ENCODE data around the gene SPINK7. TPM values are rescaled to one million over a fixed set of nuclear protein-coding genes. Genes with fewer than 3 reads are reported as not detected.

Gene SPINK7
- total RNA-seq, 1 experiment from 2014 or later = not detected

GRCh38 chr5:148297731-148298130, 14.5 kb upstream of the SPINK7 start:
- Histone ChIP-seq H3K36me3 (ENCODE audit: control insufficient read depth in 1 of 2, insufficient read depth in 2 of 2, low read length in 2 of 2) (no peaks in the 10 kb centered on the region), H3K27me3 (ENCODE audit: insufficient read depth, low read length) (peaks cover 4% of the 10 kb centered on the region; the same call in 1 of the 2 replicates), H3K9me2 (ENCODE audit: insufficient read depth) (no peaks in the 10 kb centered on the region), H3K9ac (ENCODE audit: low read length) (no peak overlapping the region), H3K4me2 (ENCODE audit: low read length) (no peak overlapping the region), H3K79me2 (ENCODE audit: insufficient read depth, low read length) (no peaks in the 10 kb centered on the region), H4K20me1 (ENCODE audit: insufficient read depth) (no peaks in the 10 kb centered on the region), H2AFZ (ENCODE audit: low read depth, low read length, poor library complexity, severe bottlenecking) (no peak overlapping the region), H3K9me3 (ENCODE audit: control insufficient read depth in 1 of 2, insufficient read depth in 1 of 2, low read depth in 1 of 2, low read length in 2 of 2) (no peaks in the 10 kb centered on the region), H3K4me1 (ENCODE audit: control insufficient read depth in 1 of 2, insufficient read depth in 2 of 2, low read length in 2 of 2) (no peaks in the 10 kb centered on the region), H3K27ac (ENCODE audit: low read depth, low read length) (no peak overlapping the region), H3K4me3 (replicated peaks in 1 of 2; ENCODE audit: low read depth in 1 of 2, low read length in 2 of 2) (no peak overlapping the region)
- intact Hi-C loops (cut with micrococcal nuclease) = no loop called here
- RAD21 ChIA-PET (ENCODE audit: low non-redundant PET in 1 of 2, low total read pairs in 2 of 2, uncharacterized antibody in 2 of 2, unreplicated experiment in 2 of 2) = no interaction called here
- TF ChIP-seq MAX (IDR thresholded peaks at IDR 0.05) (no peak), YY1 (IDR thresholded peaks at IDR 0.05; ENCODE audit: extremely low read depth, insufficient replicate concordance, low read depth, low read length) (no peak), ZNF274 (IDR thresholded peaks at IDR 0.05; ENCODE audit: low read depth, low read length) (no peak), EZH2 (IDR thresholded peaks at IDR 0.05) (no peak), CEBPB (IDR thresholded peaks at IDR 0.05; ENCODE audit: low read depth) (no peak), CBX3 (IDR thresholded peaks at IDR 0.05; ENCODE audit: low read depth) (no peak), JUND (IDR thresholded peaks at IDR 0.05) (no peak), EZH2phosphoT487 (IDR thresholded peaks at IDR 0.05; ENCODE audit: borderline replicate concordance) (no peak), FOSL1 (IDR thresholded peaks at IDR 0.05; ENCODE audit: low read depth) (no peak), RAD21 (IDR thresholded peaks at IDR 0.05; ENCODE audit: low read depth) (no peak), SIN3A (IDR thresholded peaks at IDR 0.05; ENCODE audit: low read depth) (no peak)
- TF ChIP-seq, protein P1, sequence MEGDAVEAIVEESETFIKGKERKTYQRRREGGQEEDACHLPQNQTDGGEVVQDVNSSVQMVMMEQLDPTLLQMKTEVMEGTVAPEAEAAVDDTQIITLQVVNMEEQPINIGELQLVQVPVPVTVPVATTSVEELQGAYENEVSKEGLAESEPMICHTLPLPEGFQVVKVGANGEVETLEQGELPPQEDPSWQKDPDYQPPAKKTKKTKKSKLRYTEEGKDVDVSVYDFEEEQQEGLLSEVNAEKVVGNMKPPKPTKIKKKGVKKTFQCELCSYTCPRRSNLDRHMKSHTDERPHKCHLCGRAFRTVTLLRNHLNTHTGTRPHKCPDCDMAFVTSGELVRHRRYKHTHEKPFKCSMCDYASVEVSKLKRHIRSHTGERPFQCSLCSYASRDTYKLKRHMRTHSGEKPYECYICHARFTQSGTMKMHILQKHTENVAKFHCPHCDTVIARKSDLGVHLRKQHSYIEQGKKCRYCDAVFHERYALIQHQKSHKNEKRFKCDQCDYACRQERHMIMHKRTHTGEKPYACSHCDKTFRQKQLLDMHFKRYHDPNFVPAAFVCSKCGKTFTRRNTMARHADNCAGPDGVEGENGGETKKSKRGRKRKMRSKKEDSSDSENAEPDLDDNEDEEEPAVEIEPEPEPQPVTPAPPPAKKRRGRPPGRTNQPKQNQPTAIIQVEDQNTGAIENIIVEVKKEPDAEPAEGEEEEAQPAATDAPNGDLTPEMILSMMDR (IDR thresholded peaks at IDR 0.05 in 2 of 3, conservative IDR thresholded peaks at IDR 0.05 in 1 of 3; ENCODE audit: borderline replicate concordance in 1 of 3, insufficient read depth in 1 of 3, low read depth in 2 of 3, low read length in 2 of 3) = no peak
- TF ChIP-seq, protein P2, sequence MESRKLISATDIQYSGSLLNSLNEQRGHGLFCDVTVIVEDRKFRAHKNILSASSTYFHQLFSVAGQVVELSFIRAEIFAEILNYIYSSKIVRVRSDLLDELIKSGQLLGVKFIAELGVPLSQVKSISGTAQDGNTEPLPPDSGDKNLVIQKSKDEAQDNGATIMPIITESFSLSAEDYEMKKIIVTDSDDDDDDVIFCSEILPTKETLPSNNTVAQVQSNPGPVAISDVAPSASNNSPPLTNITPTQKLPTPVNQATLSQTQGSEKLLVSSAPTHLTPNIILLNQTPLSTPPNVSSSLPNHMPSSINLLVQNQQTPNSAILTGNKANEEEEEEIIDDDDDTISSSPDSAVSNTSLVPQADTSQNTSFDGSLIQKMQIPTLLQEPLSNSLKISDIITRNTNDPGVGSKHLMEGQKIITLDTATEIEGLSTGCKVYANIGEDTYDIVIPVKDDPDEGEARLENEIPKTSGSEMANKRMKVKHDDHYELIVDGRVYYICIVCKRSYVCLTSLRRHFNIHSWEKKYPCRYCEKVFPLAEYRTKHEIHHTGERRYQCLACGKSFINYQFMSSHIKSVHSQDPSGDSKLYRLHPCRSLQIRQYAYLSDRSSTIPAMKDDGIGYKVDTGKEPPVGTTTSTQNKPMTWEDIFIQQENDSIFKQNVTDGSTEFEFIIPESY (IDR thresholded peaks at IDR 0.05; ENCODE audit: extremely low read depth, insufficient replicate concordance, low read length) = no peak
- TF ChIP-seq, protein P3, sequence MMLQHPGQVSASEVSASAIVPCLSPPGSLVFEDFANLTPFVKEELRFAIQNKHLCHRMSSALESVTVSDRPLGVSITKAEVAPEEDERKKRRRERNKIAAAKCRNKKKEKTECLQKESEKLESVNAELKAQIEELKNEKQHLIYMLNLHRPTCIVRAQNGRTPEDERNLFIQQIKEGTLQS (IDR thresholded peaks at IDR 0.05) = no peak
- TF ChIP-seq, protein P4, sequence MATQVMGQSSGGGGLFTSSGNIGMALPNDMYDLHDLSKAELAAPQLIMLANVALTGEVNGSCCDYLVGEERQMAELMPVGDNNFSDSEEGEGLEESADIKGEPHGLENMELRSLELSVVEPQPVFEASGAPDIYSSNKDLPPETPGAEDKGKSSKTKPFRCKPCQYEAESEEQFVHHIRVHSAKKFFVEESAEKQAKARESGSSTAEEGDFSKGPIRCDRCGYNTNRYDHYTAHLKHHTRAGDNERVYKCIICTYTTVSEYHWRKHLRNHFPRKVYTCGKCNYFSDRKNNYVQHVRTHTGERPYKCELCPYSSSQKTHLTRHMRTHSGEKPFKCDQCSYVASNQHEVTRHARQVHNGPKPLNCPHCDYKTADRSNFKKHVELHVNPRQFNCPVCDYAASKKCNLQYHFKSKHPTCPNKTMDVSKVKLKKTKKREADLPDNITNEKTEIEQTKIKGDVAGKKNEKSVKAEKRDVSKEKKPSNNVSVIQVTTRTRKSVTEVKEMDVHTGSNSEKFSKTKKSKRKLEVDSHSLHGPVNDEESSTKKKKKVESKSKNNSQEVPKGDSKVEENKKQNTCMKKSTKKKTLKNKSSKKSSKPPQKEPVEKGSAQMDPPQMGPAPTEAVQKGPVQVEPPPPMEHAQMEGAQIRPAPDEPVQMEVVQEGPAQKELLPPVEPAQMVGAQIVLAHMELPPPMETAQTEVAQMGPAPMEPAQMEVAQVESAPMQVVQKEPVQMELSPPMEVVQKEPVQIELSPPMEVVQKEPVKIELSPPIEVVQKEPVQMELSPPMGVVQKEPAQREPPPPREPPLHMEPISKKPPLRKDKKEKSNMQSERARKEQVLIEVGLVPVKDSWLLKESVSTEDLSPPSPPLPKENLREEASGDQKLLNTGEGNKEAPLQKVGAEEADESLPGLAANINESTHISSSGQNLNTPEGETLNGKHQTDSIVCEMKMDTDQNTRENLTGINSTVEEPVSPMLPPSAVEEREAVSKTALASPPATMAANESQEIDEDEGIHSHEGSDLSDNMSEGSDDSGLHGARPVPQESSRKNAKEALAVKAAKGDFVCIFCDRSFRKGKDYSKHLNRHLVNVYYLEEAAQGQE (IDR thresholded peaks at IDR 0.05; ENCODE audit: low read depth) = no peak
- no peak for DNase-seq (ENCODE audit: low read depth, low spot score)
- no peak for ATAC-seq
- CTCF ChIA-PET = interaction anchor here (1.4 kb wide), 1 partner anchor 433 kb away, joined by 4 read pairs; no protein-coding TSS in a partner anchor
- POLR2A ChIA-PET = no interaction called here
- no TSS peak for BruUV-seq (replicated peaks)
